HG03064 (cell line): ENCODE results near the gene EXT2.

Experiments used
- ATAC-seq: cut with Tn5 transposase; IDR thresholded peaks from one replicate; pipeline ENCODE4 v1.9.1; 2021; ENCODE audit warnings: low read depth; ENCODE audit not compliant: unreplicated experiment

The EXT2 gene

GRCh38 chr11:44261800-44262591, 166.5 kb downstream of the EXT2 start:
- no peak for ATAC-seq

GRCh38 chr11:44263738-44264437, 168.4 kb downstream of the EXT2 start:
- ATAC-seq = no peak

- no peak for ATAC-seq
Measured at GRCh38 chr11:44264438-44264749, 168.9 kb downstream of the EXT2 start.

GRCh38 chr11:44264761-44265160, 169.3 kb downstream of the EXT2 start:
- no peak for ATAC-seq

- ATAC-seq = no peak
Measured at GRCh38 chr11:44266056-44266780, 170.7 kb downstream of the EXT2 start.

GRCh38 chr11:44267006-44267749, 171.7 kb downstream of the EXT2 start:
- ATAC-seq = no peak

- ATAC-seq = no peak
Measured at GRCh38 chr11:44267750-44268613, 172.5 kb downstream of the EXT2 start.

GRCh38 chr11:44268614-44269080, 173.2 kb downstream of the EXT2 start:
- no peak for ATAC-seq

GRCh38 chr11:44269369-44270351, 174.2 kb downstream of the EXT2 start:
- ATAC-seq = no peak

- no peak for ATAC-seq
Measured at GRCh38 chr11:44270403-44271273, 175.2 kb downstream of the EXT2 start.

GRCh38 chr11:44271286-44271685, 175.8 kb downstream of the EXT2 start:
- ATAC-seq = no peak

GRCh38 chr11:44274404-44274803, 178.9 kb downstream of the EXT2 start:
- ATAC-seq = no peak

GRCh38 chr11:44275241-44275640, 179.8 kb downstream of the EXT2 start:
- ATAC-seq = no peak

GRCh38 chr11:44275961-44276550, 180.6 kb downstream of the EXT2 start:
- no peak for ATAC-seq

- no peak for ATAC-seq
Measured at GRCh38 chr11:44277196-44278090, 182.0 kb downstream of the EXT2 start.

GRCh38 chr11:44279483-44279882, 184.0 kb downstream of the EXT2 start:
- ATAC-seq = no peak
